B cell (primary cell): ENCODE measurements around the gene TBC1D14. TPM values are rescaled to one million over a fixed set of nuclear protein-coding genes. Genes with fewer than 3 reads are reported as not detected.

Source experiments
- ATAC-seq: fragments of 200-7000 bp; cut with Tn5 transposase; one replicate; pipeline ENCODE4 v1.10.0; 2021; ENCODE audit warnings: low read depth, mild to moderate bottlenecking, moderate number of reproducible peaks, moderate library complexity
- CTCF ChIA-PET: fragments of 350-600 bp; sonication (Branson Sonifier 250); formaldehyde crosslinking; loops from one replicate; lab custom pipeline; 2021; ENCODE audit warnings: antibody characterized with exemption, inconsistent platforms; lab: Charles Lee
- POLR2A ChIA-PET: fragments of 350-600 bp; sonication (Branson Sonifier 250); formaldehyde crosslinking; loops from one replicate; lab custom pipeline; 2021; ENCODE audit warnings: antibody characterized with exemption; lab: Charles Lee
- DNase-seq: peaks from one replicate; pipeline ENCODE4 v3.0.0; 2013
- H2AFZ ChIP-seq: 2 replicates; pipeline ENCODE4 v1.6.1; 2012; ENCODE audit warnings: mild to moderate bottlenecking, low read depth, low read length; ENCODE audit not compliant: insufficient read depth, poor library complexity, severe bottlenecking
- H3K27ac ChIP-seq, 2 donors: 1 replicate in 1 of 2; 2 replicates in 1 of 2; pipeline ENCODE4 v1.5.1; 2012 to 2013; ENCODE audit warnings: low read length in 2 of 2, mild to moderate bottlenecking in 2 of 2, moderate library complexity in 1 of 2
- H3K27me3 ChIP-seq, 4 experiments: fragments of 200-600 bp in 1 of 4; sonication (generic) in 1 of 4; replicated peaks in 1 of 4; 1 replicate in 2 of 4; 2 replicates in 2 of 4; pipeline versions ENCODE4 v1.6.1 to v1.7.0; 2013 to 2016; ENCODE audit warnings: low read length in 3 of 4, mild to moderate bottlenecking in 2 of 4, mixed read lengths in 1 of 4, moderate library complexity in 1 of 4; ENCODE audit not compliant: insufficient read depth in 4 of 4, control insufficient read depth in 3 of 4; ENCODE audit errors: control extremely low read depth in 1 of 4
- H3K36me3 ChIP-seq, 2 experiments: replicated peaks in 1 of 2; 1 replicate in 1 of 2; 2 replicates in 1 of 2; pipeline versions ENCODE4 v1.6.1 to v1.7.1; 2013; ENCODE audit warnings: low read length in 1 of 2; ENCODE audit not compliant: insufficient read depth in 2 of 2, control insufficient read depth in 1 of 2; ENCODE audit errors: control extremely low read depth in 1 of 2, extremely low read depth in 1 of 2
- H3K4me1 ChIP-seq, 2 donors: fragments of 200-600 bp in 1 of 2; sonication (generic) in 1 of 2; 1 replicate in 1 of 2; 2 replicates in 1 of 2; pipeline versions ENCODE4 v1.5.1 to v1.6.1; 2013 to 2017; ENCODE audit warnings: low read length in 2 of 2; ENCODE audit not compliant: control insufficient read depth in 2 of 2, insufficient read depth in 2 of 2
- H3K4me2 ChIP-seq: replicated peaks from 2 replicates; pipeline ENCODE3; 2012; ENCODE audit warnings: mild to moderate bottlenecking, low read depth, low read length; ENCODE audit not compliant: poor library complexity, severe bottlenecking
- H3K4me3 ChIP-seq, 5 experiments: fragments of 200-600 bp in 1 of 5; sonication (generic) in 1 of 5; 1 replicate in 3 of 5; 2 replicates in 2 of 5; pipeline versions ENCODE4 v1.5.1 to v1.7.0; 2011 to 2016; ENCODE audit warnings: low read length in 4 of 5, mild to moderate bottlenecking in 4 of 5, low read depth in 2 of 5, control low read depth in 1 of 5, moderate library complexity in 1 of 5; ENCODE audit not compliant: insufficient read depth in 1 of 5; ENCODE audit errors: control extremely low read depth in 1 of 5, extremely low read depth in 1 of 5
- H3K79me2 ChIP-seq: fragments of 200-600 bp; sonication (generic); one replicate; pipeline ENCODE4 v1.6.0; 2016; ENCODE audit warnings: low read length; ENCODE audit not compliant: control insufficient read depth, insufficient read depth
- H3K9ac ChIP-seq: fragments of 200-600 bp; sonication (generic); 2 replicates; pipeline ENCODE4 v1.6.1; 2017; ENCODE audit warnings: mild to moderate bottlenecking, low read length, moderate library complexity
- H3K9me3 ChIP-seq, 3 donors: one replicate each; pipeline versions ENCODE4 v1.6.1 to v1.7.1; 2013; ENCODE audit warnings: low read length in 2 of 3; ENCODE audit not compliant: control insufficient read depth in 2 of 3, insufficient read depth in 1 of 3; ENCODE audit errors: control extremely low read depth in 1 of 3
- H4K20me1 ChIP-seq: 2 replicates; pipeline ENCODE4 v1.6.0; 2012; ENCODE audit warnings: mild to moderate bottlenecking, low read length; ENCODE audit not compliant: insufficient read depth, control insufficient read depth, poor library complexity, severe bottlenecking
- H3K27ac Mint-ChIP-seq: one replicate; pipeline ENCODE4 v1.8.0; 2021; ENCODE audit warnings: mixed read lengths
- H3K27me3 Mint-ChIP-seq: one replicate; pipeline ENCODE4 v1.8.0; 2021; ENCODE audit warnings: mixed read lengths
- H3K4me1 Mint-ChIP-seq: one replicate; pipeline ENCODE4 v1.8.0; 2021; ENCODE audit warnings: mixed read lengths
- H3K4me3 Mint-ChIP-seq: one replicate; pipeline ENCODE4 v1.8.0; 2021; ENCODE audit warnings: mixed read lengths
- H3K9me3 Mint-ChIP-seq: one replicate; pipeline ENCODE4 v1.8.0; 2022; ENCODE audit warnings: mixed read lengths; ENCODE audit not compliant: insufficient read depth
- CTCF ChIP-seq: fragments of 200-600 bp; IDR thresholded peaks from one replicate; pipeline ENCODE4 v1.8.0; 2022; ENCODE audit warnings: antibody characterized with exemption, mild to moderate bottlenecking
- EZH2 ChIP-seq: IDR thresholded peaks from 2 replicates; pipeline ENCODE4 v1.6.1; 2012; ENCODE audit warnings: borderline replicate concordance, low read depth, mild to moderate bottlenecking, moderate library complexity, low read length; ENCODE audit not compliant: insufficient read depth, poor library complexity, severe bottlenecking
- WGBS: methylation state at CpG from one replicate; pipeline ENCODE4 v1.1.5; 2013; ENCODE audit warnings: missing lambda C conversion rate; ENCODE audit not compliant: insufficient coverage; 5-methylcytosine and 5-hydroxymethylcytosine counted together
- intact Hi-C: fragments of 100-400 bp; cut with micrococcal nuclease; formaldehyde crosslinking; loops from one replicate; pipeline ENCODE4 v1.10.0; 2022
- polyA plus RNA-seq: library from polyadenylated mRNA; depleted of rRNA; stranded (reverse); fragments of >200 nt; gene quantifications from 2 replicates; pipeline ENCODE4 v1.2.3, GENCODE V29; 2012
- total RNA-seq, 2 donors: library from RNA; stranded (reverse); fragments of 120-200 nt in 1 of 2; gene quantifications; 1 replicate in 1 of 2; 2 replicates in 1 of 2; pipeline versions ENCODE4 v1.2.3 to v1.2.4, GENCODE V29; 2013 to 2022

Gene TBC1D14
- total and polyA plus RNA-seq, 2 donors (not counting 1 experiment from before 2014, with no cell fraction given), result 21.9 to 42.0 TPM

GRCh38 chr4:7003879-7004240 is 94.2 kb downstream of the TBC1D14 start:
- no peak overlapping the region for H3K27ac Mint-ChIP-seq
- CTCF ChIA-PET, result interaction anchor here (1.1 to 1.3 kb wide), 3 partner anchors 10 to 33 kb away, joined by 3 read pairs; no protein-coding TSS in a partner anchor

GRCh38 chr4:7004331-7004730 is 94.7 kb downstream of the TBC1D14 start:
- H3K27ac Mint-ChIP-seq, result no peak overlapping the region
- Histone ChIP-seq H3K36me3 (peaks cover 2 to 88% of the 10 kb centered on the region in 2 experiments), H3K4me3 (no peak overlapping the region), H2AFZ (no peak overlapping the region), H3K9ac (no peak overlapping the region), H3K9me3 (no peaks in the 10 kb centered on the region), H3K27ac (no peak overlapping the region), H3K4me2 (no peak overlapping the region), H3K79me2 (peaks cover 13% of the 10 kb centered on the region), H3K27me3 (no peaks in the 10 kb centered on the region), H4K20me1 (peaks cover 9% of the 10 kb centered on the region), H3K4me1 (no peaks in the 10 kb centered on the region)
- H3K4me3 Mint-ChIP-seq, result no peak overlapping the region
- ChIA-PET POLR2A (no interaction called here), CTCF (interaction anchor here (0.9 to 1.3 kb wide), 3 partner anchors 30 to 66 kb away, joined by 3 to 4 read pairs (median 3); no protein-coding TSS in a partner anchor)
- TF ChIP-seq CTCF (no peak), EZH2 (no peak)
- no peaks in the 10 kb centered on the region for H3K9me3 Mint-ChIP-seq
- intact Hi-C loops, result no loop called here
- H3K27me3 Mint-ChIP-seq, result no peaks in the 10 kb centered on the region
- ATAC-seq (no peak), DNase-seq (no peak)
- WGBS, result 100% methylated on average over 4 of the region's 4 CpGs
- no peaks in the 10 kb centered on the region for H3K4me1 Mint-ChIP-seq

More at GRCh38 chr4:7003879-7004240, 94.2 kb downstream of the TBC1D14 start:
- 95% methylated on average over 8 of the region's 8 CpGs for WGBS
- H3K9me3 ChIP-seq, result no peaks in the 10 kb centered on the region
- Mint-ChIP-seq H3K9me3 (no peaks in the 10 kb centered on the region), H3K4me1 (no peaks in the 10 kb centered on the region), H3K4me3 (no peak overlapping the region), H3K27me3 (no peaks in the 10 kb centered on the region)
- no peak overlapping the region for H3K9ac ChIP-seq
- no peaks in the 10 kb centered on the region for H3K4me1 ChIP-seq
- no peak overlapping the region for H3K4me2 ChIP-seq
- no peak overlapping the region for H2AFZ ChIP-seq
- ATAC-seq (no peak), DNase-seq (no peak)
- no peak overlapping the region for H3K27ac ChIP-seq
- intact Hi-C loops, result no loop called here
- no peak for TF ChIP-seq EZH2
- no peak for TF ChIP-seq CTCF
- no peak overlapping the region for H3K4me3 ChIP-seq
- POLR2A ChIA-PET, result no interaction called here
- H4K20me1 ChIP-seq, result peaks cover 9% of the 10 kb centered on the region
- peaks cover 2 to 88% of the 10 kb centered on the region in 2 experiments for H3K36me3 ChIP-seq
- peaks cover 15% of the 10 kb centered on the region for H3K79me2 ChIP-seq
- H3K27me3 ChIP-seq, result no peaks in the 10 kb centered on the region
